ENCODE results near the gene SYT17. TPM values are rescaled to one million over a fixed set of nuclear protein-coding genes. Genes with fewer than 3 reads are reported as not detected.

Gene SYT17
- total RNA-seq, 1 experiment from 2014 or later = 10.3 TPM

DNA sequence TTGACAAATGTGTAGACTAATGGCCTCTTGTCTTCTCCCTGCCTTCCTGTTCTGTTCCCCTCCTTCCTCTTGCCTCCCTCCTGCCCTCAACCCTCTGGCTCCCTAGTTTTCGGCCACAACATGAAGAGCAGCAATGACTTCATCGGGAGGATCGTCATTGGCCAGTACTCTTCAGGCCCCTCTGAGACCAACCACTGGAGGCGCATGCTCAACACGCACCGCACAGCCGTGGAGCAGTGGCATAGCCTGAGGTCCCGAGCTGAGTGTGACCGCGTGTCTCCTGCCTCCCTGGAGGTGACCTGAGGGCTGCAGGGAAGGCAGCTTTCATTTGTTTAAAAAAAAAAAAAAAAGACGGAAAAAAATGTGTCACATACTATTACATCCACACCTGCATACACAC lies 98.7 kb downstream of the SYT17 start:
- RAD21 ChIA-PET (ENCODE audit: low non-redundant PET in 1 of 2, low total read pairs in 2 of 2, uncharacterized antibody in 2 of 2, unreplicated experiment in 2 of 2) = no interaction called here
- CTCF ChIA-PET = no interaction called here
- DNase-seq (ENCODE audit: low read depth, low spot score) (no peak), ATAC-seq (no peak)
- no peak overlapping the region for H3K9ac ChIP-seq (ENCODE audit: low read length)
- H2AFZ ChIP-seq (ENCODE audit: low read depth, low read length, poor library complexity, severe bottlenecking) = no peak overlapping the region
- no peak for TF ChIP-seq EGR1 (IDR thresholded peaks at IDR 0.05; ENCODE audit: low read depth)
- no peak for TF ChIP-seq SRF (IDR thresholded peaks at IDR 0.05; ENCODE audit: low read depth)
- TF ChIP-seq, protein P1, sequence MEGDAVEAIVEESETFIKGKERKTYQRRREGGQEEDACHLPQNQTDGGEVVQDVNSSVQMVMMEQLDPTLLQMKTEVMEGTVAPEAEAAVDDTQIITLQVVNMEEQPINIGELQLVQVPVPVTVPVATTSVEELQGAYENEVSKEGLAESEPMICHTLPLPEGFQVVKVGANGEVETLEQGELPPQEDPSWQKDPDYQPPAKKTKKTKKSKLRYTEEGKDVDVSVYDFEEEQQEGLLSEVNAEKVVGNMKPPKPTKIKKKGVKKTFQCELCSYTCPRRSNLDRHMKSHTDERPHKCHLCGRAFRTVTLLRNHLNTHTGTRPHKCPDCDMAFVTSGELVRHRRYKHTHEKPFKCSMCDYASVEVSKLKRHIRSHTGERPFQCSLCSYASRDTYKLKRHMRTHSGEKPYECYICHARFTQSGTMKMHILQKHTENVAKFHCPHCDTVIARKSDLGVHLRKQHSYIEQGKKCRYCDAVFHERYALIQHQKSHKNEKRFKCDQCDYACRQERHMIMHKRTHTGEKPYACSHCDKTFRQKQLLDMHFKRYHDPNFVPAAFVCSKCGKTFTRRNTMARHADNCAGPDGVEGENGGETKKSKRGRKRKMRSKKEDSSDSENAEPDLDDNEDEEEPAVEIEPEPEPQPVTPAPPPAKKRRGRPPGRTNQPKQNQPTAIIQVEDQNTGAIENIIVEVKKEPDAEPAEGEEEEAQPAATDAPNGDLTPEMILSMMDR (IDR thresholded peaks at IDR 0.05 in 2 of 3, conservative IDR thresholded peaks at IDR 0.05 in 1 of 3; ENCODE audit: borderline replicate concordance in 1 of 3, insufficient read depth in 1 of 3, low read depth in 2 of 3, low read length in 2 of 3) = no peak
- H3K9me2 ChIP-seq (ENCODE audit: insufficient read depth) = no peaks in the 10 kb centered on the region
- H3K4me1 ChIP-seq (ENCODE audit: control insufficient read depth in 1 of 2, insufficient read depth in 2 of 2, low read length in 2 of 2) = no peaks in the 10 kb centered on the region
- H3K36me3 ChIP-seq (ENCODE audit: control insufficient read depth in 1 of 2, insufficient read depth in 2 of 2, low read length in 2 of 2) = no peaks in the 10 kb centered on the region
- no peak overlapping the region for H3K4me2 ChIP-seq (ENCODE audit: low read length)
- intact Hi-C loops (cut with micrococcal nuclease) = no loop called here
- no peaks in the 10 kb centered on the region for H4K20me1 ChIP-seq (ENCODE audit: insufficient read depth)
- no peak overlapping the region for H3K27ac ChIP-seq (ENCODE audit: low read depth, low read length)
- H3K79me2 ChIP-seq (ENCODE audit: insufficient read depth, low read length) = no peaks in the 10 kb centered on the region
- H3K9me3 ChIP-seq (ENCODE audit: control insufficient read depth in 1 of 2, insufficient read depth in 1 of 2, low read depth in 1 of 2, low read length in 2 of 2) = no peaks in the 10 kb centered on the region
- H3K27me3 ChIP-seq (ENCODE audit: insufficient read depth, low read length) = no peaks in the 10 kb centered on the region
- no TSS peak for BruUV-seq (replicated peaks)
- H3K4me3 ChIP-seq (replicated peaks in 1 of 2; ENCODE audit: low read depth in 1 of 2, low read length in 2 of 2) = no peak overlapping the region
- POLR2A ChIA-PET = no interaction called here

DNA sequence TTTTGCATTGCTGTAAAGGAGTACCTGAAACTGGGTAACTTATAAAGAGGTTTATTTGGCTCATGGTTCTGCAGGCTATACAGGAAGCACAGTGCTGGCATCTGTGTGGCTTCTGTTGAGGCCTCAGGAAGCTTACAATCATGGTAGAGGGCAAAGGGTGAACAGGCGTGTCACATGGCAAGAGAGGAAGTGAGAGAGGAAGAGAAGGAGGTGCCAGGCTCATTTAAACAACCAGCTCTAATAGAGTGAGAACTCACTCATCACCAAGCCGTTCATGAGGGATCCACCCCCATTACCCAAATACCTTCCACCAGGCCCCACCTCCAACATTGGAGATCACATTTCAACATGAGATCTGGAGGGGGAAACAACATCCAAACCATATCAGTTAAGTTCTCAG lies 101.1 kb downstream of the SYT17 start:
- Histone ChIP-seq H2AFZ (ENCODE audit: low read depth, low read length, poor library complexity, severe bottlenecking) (no peak overlapping the region), H3K9me3 (ENCODE audit: control insufficient read depth in 1 of 2, insufficient read depth in 1 of 2, low read depth in 1 of 2, low read length in 2 of 2) (no peaks in the 10 kb centered on the region), H3K27ac (ENCODE audit: low read depth, low read length) (no peak overlapping the region), H3K4me1 (ENCODE audit: control insufficient read depth in 1 of 2, insufficient read depth in 2 of 2, low read length in 2 of 2) (no peaks in the 10 kb centered on the region), H3K4me3 (replicated peaks in 1 of 2; ENCODE audit: low read depth in 1 of 2, low read length in 2 of 2) (no peak overlapping the region), H3K9ac (ENCODE audit: low read length) (no peak overlapping the region), H3K79me2 (ENCODE audit: insufficient read depth, low read length) (no peaks in the 10 kb centered on the region), H3K9me2 (ENCODE audit: insufficient read depth) (no peaks in the 10 kb centered on the region), H3K4me2 (ENCODE audit: low read length) (no peak overlapping the region), H4K20me1 (ENCODE audit: insufficient read depth) (no peaks in the 10 kb centered on the region), H3K27me3 (ENCODE audit: insufficient read depth, low read length) (no peaks in the 10 kb centered on the region), H3K36me3 (ENCODE audit: control insufficient read depth in 1 of 2, insufficient read depth in 2 of 2, low read length in 2 of 2) (no peaks in the 10 kb centered on the region)
- ChIA-PET POLR2A (no interaction called here), RAD21 (ENCODE audit: low non-redundant PET in 1 of 2, low total read pairs in 2 of 2, uncharacterized antibody in 2 of 2, unreplicated experiment in 2 of 2) (no interaction called here), CTCF (no interaction called here)
- ATAC-seq = no peak
- no peak for DNase-seq (ENCODE audit: low read depth, low spot score)
- no peak for TF ChIP-seq CEBPB (IDR thresholded peaks at IDR 0.05; ENCODE audit: low read depth)
- TF ChIP-seq ELF1 (IDR thresholded peaks at IDR 0.05; ENCODE audit: borderline replicate concordance, low read depth) = no peak
- TF ChIP-seq POLR2AphosphoS5 (IDR thresholded peaks at IDR 0.05; ENCODE audit: low read depth, low read length) = no peak
- TF ChIP-seq, protein P2, sequence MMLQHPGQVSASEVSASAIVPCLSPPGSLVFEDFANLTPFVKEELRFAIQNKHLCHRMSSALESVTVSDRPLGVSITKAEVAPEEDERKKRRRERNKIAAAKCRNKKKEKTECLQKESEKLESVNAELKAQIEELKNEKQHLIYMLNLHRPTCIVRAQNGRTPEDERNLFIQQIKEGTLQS (IDR thresholded peaks at IDR 0.05) = no peak
- TF ChIP-seq CBX3 (IDR thresholded peaks at IDR 0.05; ENCODE audit: low read depth) = no peak
- TF ChIP-seq EGR1 (IDR thresholded peaks at IDR 0.05; ENCODE audit: low read depth) = no peak
- TF ChIP-seq ZFX (IDR thresholded peaks at IDR 0.05) = no peak
- no peak for TF ChIP-seq EZH2phosphoT487 (IDR thresholded peaks at IDR 0.05; ENCODE audit: borderline replicate concordance)
- BruUV-seq (replicated peaks) = no TSS peak
- intact Hi-C loops (cut with micrococcal nuclease) = no loop called here
